ENCODE measurements around the gene PIP5KL1.

PIP5KL1 gene

GRCh38 chr9:127941062-127941960 lies 10.7 kb upstream of the PIP5KL1 start:
- Histone ChIP-seq H3K36me3 (ENCODE audit: control insufficient read depth in 1 of 2, insufficient read depth in 2 of 2, low read length in 2 of 2) (peaks cover 42 to 51% of the 10 kb centered on the region in 2 donors), H3K27ac (ENCODE audit: low read depth, low read length) (no peak overlapping the region), H3K4me1 (ENCODE audit: control insufficient read depth in 1 of 2, insufficient read depth in 2 of 2, low read length in 2 of 2) (peaks cover 28 to 46% of the 10 kb centered on the region in 2 donors)

GRCh38 chr9:127940593-127940992 lies 10.0 kb upstream of the PIP5KL1 start:
- Histone ChIP-seq H3K4me1 (ENCODE audit: control insufficient read depth in 1 of 2, insufficient read depth in 2 of 2, low read length in 2 of 2) (peaks cover 34 to 53% of the 10 kb centered on the region in 2 donors), H3K9me3 (ENCODE audit: control insufficient read depth in 1 of 2, low read length in 2 of 2) (no peaks in the 10 kb centered on the region), H3K27ac (ENCODE audit: low read depth, low read length) (no peak overlapping the region), H3K27me3 (ENCODE audit: control insufficient read depth in 1 of 2, insufficient read depth in 2 of 2, low read length in 2 of 2) (no peaks in the 10 kb centered on the region), H3K4me3 (ENCODE audit: low read depth in 1 of 2, low read length in 2 of 2) (no peak overlapping the region), H3K36me3 (ENCODE audit: control insufficient read depth in 1 of 2, insufficient read depth in 2 of 2, low read length in 2 of 2) (peaks cover 39 to 45% of the 10 kb centered on the region in 2 donors), H3K9ac (ENCODE audit: low read depth in 1 of 2, low read length in 2 of 2) (no peak overlapping the region)

More at GRCh38 chr9:127941062-127941960, 10.7 kb upstream of the PIP5KL1 start:
- no peak overlapping the region for H3K9ac ChIP-seq (ENCODE audit: low read depth in 1 of 2, low read length in 2 of 2)
- H3K27me3 ChIP-seq (ENCODE audit: control insufficient read depth in 1 of 2, insufficient read depth in 2 of 2, low read length in 2 of 2), result no peaks in the 10 kb centered on the region
- no peak overlapping the region for H3K4me3 ChIP-seq (ENCODE audit: low read depth in 1 of 2, low read length in 2 of 2)
- no peaks in the 10 kb centered on the region for H3K9me3 ChIP-seq (ENCODE audit: control insufficient read depth in 1 of 2, low read length in 2 of 2)

- H3K27me3 ChIP-seq (ENCODE audit: control insufficient read depth in 1 of 2, insufficient read depth in 2 of 2, low read length in 2 of 2), result no peaks in the 10 kb centered on the region
- H3K9ac ChIP-seq (ENCODE audit: low read depth in 1 of 2, low read length in 2 of 2), result peak overlapping the region; percentile 52 to 68
- peaks cover 30 to 48% of the 10 kb centered on the region in 2 donors for H3K4me1 ChIP-seq (ENCODE audit: control insufficient read depth in 1 of 2, insufficient read depth in 2 of 2, low read length in 2 of 2)
- H3K9me3 ChIP-seq (ENCODE audit: control insufficient read depth in 1 of 2, low read length in 2 of 2), result no peaks in the 10 kb centered on the region
- peaks cover 21 to 29% of the 10 kb centered on the region in 2 donors for H3K36me3 ChIP-seq (ENCODE audit: control insufficient read depth in 1 of 2, insufficient read depth in 2 of 2, low read length in 2 of 2)
- H3K4me3 ChIP-seq (ENCODE audit: low read depth in 1 of 2, low read length in 2 of 2), result peak overlapping the region; percentile 80 to 96
- H3K27ac ChIP-seq (ENCODE audit: low read depth, low read length), result no peak overlapping the region
Observed at GRCh38 chr9:127938298-127938690, 7.7 kb upstream of the PIP5KL1 start.

GRCh38 chr9:127937388-127938297 lies 7.1 kb upstream of the PIP5KL1 start, which contains the start of gene DPM2:
TSS of gene DPM2 (minus strand) at chr9:127937854. CDS start at chr9:127937820, 34 bp downstream.
- peak within 1 kb of the TSS; percentile 68 to 88 for H3K9ac ChIP-seq (ENCODE audit: low read depth in 1 of 2, low read length in 2 of 2)
- H3K27ac ChIP-seq (ENCODE audit: low read depth, low read length), result no peak within 1 kb of the TSS
- no peaks in the 10 kb centered on the region for H3K27me3 ChIP-seq (ENCODE audit: control insufficient read depth in 1 of 2, insufficient read depth in 2 of 2, low read length in 2 of 2)
- peaks cover 15 to 23% of the 10 kb centered on the region in 2 donors for H3K36me3 ChIP-seq (ENCODE audit: control insufficient read depth in 1 of 2, insufficient read depth in 2 of 2, low read length in 2 of 2)
- peaks cover 24 to 41% of the 10 kb centered on the region in 2 donors for H3K4me1 ChIP-seq (ENCODE audit: control insufficient read depth in 1 of 2, insufficient read depth in 2 of 2, low read length in 2 of 2)
- peak within 1 kb of the TSS; percentile 80 to 96 for H3K4me3 ChIP-seq (ENCODE audit: low read depth in 1 of 2, low read length in 2 of 2)
- no peaks in the 10 kb centered on the region for H3K9me3 ChIP-seq (ENCODE audit: control insufficient read depth in 1 of 2, low read length in 2 of 2)

GRCh38 chr9:127937056-127937387 lies 6.4 kb upstream of the PIP5KL1 start:
- Histone ChIP-seq H3K9ac (ENCODE audit: low read depth in 1 of 2, low read length in 2 of 2) (peak overlapping the region; percentile 68 to 88), H3K4me3 (ENCODE audit: low read depth in 1 of 2, low read length in 2 of 2) (peak overlapping the region; percentile 80 to 96), H3K27ac (ENCODE audit: low read depth, low read length) (no peak overlapping the region), H3K36me3 (ENCODE audit: control insufficient read depth in 1 of 2, insufficient read depth in 2 of 2, low read length in 2 of 2) (peaks cover 8 to 17% of the 10 kb centered on the region in 2 donors), H3K4me1 (ENCODE audit: control insufficient read depth in 1 of 2, insufficient read depth in 2 of 2, low read length in 2 of 2) (peaks cover 17 to 35% of the 10 kb centered on the region in 2 donors), H3K27me3 (ENCODE audit: control insufficient read depth in 1 of 2, insufficient read depth in 2 of 2, low read length in 2 of 2) (no peaks in the 10 kb centered on the region), H3K9me3 (ENCODE audit: control insufficient read depth in 1 of 2, low read length in 2 of 2) (no peaks in the 10 kb centered on the region)

GRCh38 chr9:127936347-127936852 lies 5.8 kb upstream of the PIP5KL1 start:
- Histone ChIP-seq H3K27me3 (ENCODE audit: control insufficient read depth in 1 of 2, insufficient read depth in 2 of 2, low read length in 2 of 2) (no peaks in the 10 kb centered on the region), H3K4me3 (ENCODE audit: low read depth in 1 of 2, low read length in 2 of 2) (peak overlapping the region; percentile 80 to 96), H3K9me3 (ENCODE audit: control insufficient read depth in 1 of 2, low read length in 2 of 2) (no peaks in the 10 kb centered on the region), H3K36me3 (ENCODE audit: control insufficient read depth in 1 of 2, insufficient read depth in 2 of 2, low read length in 2 of 2) (peaks cover 5 to 14% of the 10 kb centered on the region in 2 donors), H3K4me1 (ENCODE audit: control insufficient read depth in 1 of 2, insufficient read depth in 2 of 2, low read length in 2 of 2) (peaks cover 17 to 37% of the 10 kb centered on the region in 2 donors), H3K9ac (ENCODE audit: low read depth in 1 of 2, low read length in 2 of 2) (peak overlapping the region in 1 of 2 donors; percentile 68), H3K27ac (ENCODE audit: low read depth, low read length) (no peak overlapping the region)

- no peaks in the 10 kb centered on the region for H3K9me3 ChIP-seq (ENCODE audit: control insufficient read depth in 1 of 2, low read length in 2 of 2)
- H3K4me1 ChIP-seq (ENCODE audit: control insufficient read depth in 1 of 2, insufficient read depth in 2 of 2, low read length in 2 of 2), result peaks cover 20 to 43% of the 10 kb centered on the region in 2 donors
- H3K27me3 ChIP-seq (ENCODE audit: control insufficient read depth in 1 of 2, insufficient read depth in 2 of 2, low read length in 2 of 2), result no peaks in the 10 kb centered on the region
- peaks cover 0 to 9% of the 10 kb centered on the region in 2 donors for H3K36me3 ChIP-seq (ENCODE audit: control insufficient read depth in 1 of 2, insufficient read depth in 2 of 2, low read length in 2 of 2)
- peak overlapping the region; percentile 80 to 96 for H3K4me3 ChIP-seq (ENCODE audit: low read depth in 1 of 2, low read length in 2 of 2)
- H3K9ac ChIP-seq (ENCODE audit: low read depth in 1 of 2, low read length in 2 of 2), result no peak overlapping the region
- no peak overlapping the region for H3K27ac ChIP-seq (ENCODE audit: low read depth, low read length)
Observed at GRCh38 chr9:127935765-127936221, 5.2 kb upstream of the PIP5KL1 start.

- peaks cover 0 to 6% of the 10 kb centered on the region in 2 donors for H3K36me3 ChIP-seq (ENCODE audit: control insufficient read depth in 1 of 2, insufficient read depth in 2 of 2, low read length in 2 of 2)
- H3K27ac ChIP-seq (ENCODE audit: low read depth, low read length), result no peak overlapping the region
- peaks cover 0 to 3% of the 10 kb centered on the region in 2 donors for H3K27me3 ChIP-seq (ENCODE audit: control insufficient read depth in 1 of 2, insufficient read depth in 2 of 2, low read length in 2 of 2)
- H3K4me1 ChIP-seq (ENCODE audit: control insufficient read depth in 1 of 2, insufficient read depth in 2 of 2, low read length in 2 of 2), result peaks cover 20 to 50% of the 10 kb centered on the region in 2 donors
- no peak overlapping the region for H3K4me3 ChIP-seq (ENCODE audit: low read depth in 1 of 2, low read length in 2 of 2)
- H3K9me3 ChIP-seq (ENCODE audit: control insufficient read depth in 1 of 2, low read length in 2 of 2), result no peaks in the 10 kb centered on the region
- H3K9ac ChIP-seq (ENCODE audit: low read depth in 1 of 2, low read length in 2 of 2), result no peak overlapping the region
Observed at GRCh38 chr9:127934986-127935385, 4.4 kb upstream of the PIP5KL1 start.

- Histone ChIP-seq H3K27ac (ENCODE audit: low read depth, low read length) (no peak overlapping the region), H3K4me1 (ENCODE audit: control insufficient read depth in 1 of 2, insufficient read depth in 2 of 2, low read length in 2 of 2) (peaks cover 20 to 50% of the 10 kb centered on the region in 2 donors), H3K27me3 (ENCODE audit: control insufficient read depth in 1 of 2, insufficient read depth in 2 of 2, low read length in 2 of 2) (peaks cover 2 to 8% of the 10 kb centered on the region in 2 donors)
Observed at GRCh38 chr9:127934248-127934647, 3.7 kb upstream of the PIP5KL1 start.

More at GRCh38 chr9:127934248-127934647, 3.7 kb upstream of the PIP5KL1 start:
- Histone ChIP-seq H3K9ac (ENCODE audit: low read depth in 1 of 2, low read length in 2 of 2) (no peak overlapping the region), H3K4me3 (ENCODE audit: low read depth in 1 of 2, low read length in 2 of 2) (no peak overlapping the region), H3K9me3 (ENCODE audit: control insufficient read depth in 1 of 2, low read length in 2 of 2) (no peaks in the 10 kb centered on the region), H3K36me3 (ENCODE audit: control insufficient read depth in 1 of 2, insufficient read depth in 2 of 2, low read length in 2 of 2) (peaks cover 0 to 5% of the 10 kb centered on the region in 2 donors)

All from duodenal mucosa (tissue), 2 donors.